ENCODE measurements around the gene ADAR. TPM values are rescaled to one million over a fixed set of nuclear protein-coding genes. Genes with fewer than 3 reads are reported as not detected.

ADAR gene
- total RNA-seq, 1 experiment from 2014 or later: 221 TPM

DNA sequence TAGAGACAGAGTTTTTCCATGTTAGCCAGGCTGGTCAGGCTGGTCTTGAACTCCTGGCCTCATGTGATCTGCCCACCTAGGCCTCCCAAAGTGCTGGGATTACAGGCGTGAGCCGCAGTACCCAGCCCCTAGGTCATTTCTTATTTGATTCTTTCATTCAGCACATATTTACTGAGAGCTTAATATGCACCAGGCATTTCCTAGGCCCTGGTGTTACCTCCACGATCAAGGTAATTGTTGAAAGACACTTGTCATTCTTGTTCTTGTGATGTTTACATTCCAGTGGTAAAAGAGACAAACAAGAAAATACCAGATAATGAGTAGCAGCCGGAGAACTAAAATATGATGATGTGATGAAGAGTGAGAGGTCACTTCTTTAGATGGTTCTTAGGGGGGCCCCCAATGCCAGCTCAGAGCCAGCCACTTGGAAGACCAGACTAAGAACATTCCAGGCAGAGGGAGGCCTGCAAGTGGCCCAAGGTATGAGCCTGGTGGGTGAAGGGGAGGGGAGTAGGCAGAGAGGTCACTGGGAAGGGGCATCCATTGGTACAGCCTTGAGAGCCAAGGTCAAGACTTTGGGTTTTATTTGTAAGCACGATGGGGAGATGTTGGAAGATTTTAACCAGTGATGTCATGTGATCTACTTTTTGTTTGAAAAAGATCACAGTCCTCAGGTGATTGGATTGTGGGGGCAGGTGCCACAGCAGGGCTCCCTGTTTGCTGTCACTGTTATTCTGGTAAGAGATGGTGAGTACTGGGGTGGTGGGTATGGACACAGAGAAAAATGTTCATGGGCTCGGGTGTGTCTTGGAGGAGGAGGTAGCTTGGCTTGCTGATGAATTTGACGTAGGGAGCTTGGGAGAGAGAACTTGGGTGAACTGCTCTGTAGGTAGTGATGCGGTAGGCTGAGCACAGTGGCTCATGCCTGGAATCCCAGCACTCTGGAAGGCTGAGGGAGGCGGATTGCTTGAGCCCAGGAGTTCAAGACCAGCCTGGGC is 68.2 kb downstream of the ADAR start:
- Mint-ChIP-seq H3K4me3 (no peak overlapping the region), H3K27ac (no peak overlapping the region), H3K4me1 (peaks cover 4% of the 10 kb centered on the region), H3K9me3 (peaks cover 4% of the 10 kb centered on the region), H3K36me3 (no peaks in the 10 kb centered on the region), H3K27me3 (ENCODE audit: low read depth) (no peaks in the 10 kb centered on the region; the same call in none of the 2 replicates)
- ChIA-PET CTCF (interaction anchor here (1.2 kb wide), 1 partner anchor 195 kb away, joined by 3 read pairs; no protein-coding TSS in a partner anchor), POLR2A (interaction anchor here (0.7 kb wide), 1 partner anchor 232 kb away, joined by 8 read pairs; no protein-coding TSS in a partner anchor)
- DNase-seq (ENCODE audit: low spot score) (no peak), ATAC-seq (no peak)
- TF ChIP-seq, protein P1, sequence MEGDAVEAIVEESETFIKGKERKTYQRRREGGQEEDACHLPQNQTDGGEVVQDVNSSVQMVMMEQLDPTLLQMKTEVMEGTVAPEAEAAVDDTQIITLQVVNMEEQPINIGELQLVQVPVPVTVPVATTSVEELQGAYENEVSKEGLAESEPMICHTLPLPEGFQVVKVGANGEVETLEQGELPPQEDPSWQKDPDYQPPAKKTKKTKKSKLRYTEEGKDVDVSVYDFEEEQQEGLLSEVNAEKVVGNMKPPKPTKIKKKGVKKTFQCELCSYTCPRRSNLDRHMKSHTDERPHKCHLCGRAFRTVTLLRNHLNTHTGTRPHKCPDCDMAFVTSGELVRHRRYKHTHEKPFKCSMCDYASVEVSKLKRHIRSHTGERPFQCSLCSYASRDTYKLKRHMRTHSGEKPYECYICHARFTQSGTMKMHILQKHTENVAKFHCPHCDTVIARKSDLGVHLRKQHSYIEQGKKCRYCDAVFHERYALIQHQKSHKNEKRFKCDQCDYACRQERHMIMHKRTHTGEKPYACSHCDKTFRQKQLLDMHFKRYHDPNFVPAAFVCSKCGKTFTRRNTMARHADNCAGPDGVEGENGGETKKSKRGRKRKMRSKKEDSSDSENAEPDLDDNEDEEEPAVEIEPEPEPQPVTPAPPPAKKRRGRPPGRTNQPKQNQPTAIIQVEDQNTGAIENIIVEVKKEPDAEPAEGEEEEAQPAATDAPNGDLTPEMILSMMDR (IDR thresholded peaks at IDR 0.05): no peak
- TF ChIP-seq ZNF532 (CRISPR knock-in tag; IDR thresholded peaks at IDR 0.05; ENCODE audit: borderline replicate concordance): no peak
- TF ChIP-seq, protein P2, sequence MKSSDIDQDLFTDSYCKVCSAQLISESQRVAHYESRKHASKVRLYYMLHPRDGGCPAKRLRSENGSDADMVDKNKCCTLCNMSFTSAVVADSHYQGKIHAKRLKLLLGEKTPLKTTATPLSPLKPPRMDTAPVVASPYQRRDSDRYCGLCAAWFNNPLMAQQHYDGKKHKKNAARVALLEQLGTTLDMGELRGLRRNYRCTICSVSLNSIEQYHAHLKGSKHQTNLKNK (CRISPR knock-in tag; IDR thresholded peaks at IDR 0.05): no peak
- TF ChIP-seq, protein P3, sequence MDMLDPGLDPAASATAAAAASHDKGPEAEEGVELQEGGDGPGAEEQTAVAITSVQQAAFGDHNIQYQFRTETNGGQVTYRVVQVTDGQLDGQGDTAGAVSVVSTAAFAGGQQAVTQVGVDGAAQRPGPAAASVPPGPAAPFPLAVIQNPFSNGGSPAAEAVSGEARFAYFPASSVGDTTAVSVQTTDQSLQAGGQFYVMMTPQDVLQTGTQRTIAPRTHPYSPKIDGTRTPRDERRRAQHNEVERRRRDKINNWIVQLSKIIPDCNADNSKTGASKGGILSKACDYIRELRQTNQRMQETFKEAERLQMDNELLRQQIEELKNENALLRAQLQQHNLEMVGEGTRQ (CRISPR knock-in tag; IDR thresholded peaks at IDR 0.05): no peak
- no peak for TF ChIP-seq NFE2L1 (CRISPR knock-in tag; IDR thresholded peaks at IDR 0.05)
- no peak for TF ChIP-seq NR1H2 (CRISPR knock-in tag; IDR thresholded peaks at IDR 0.05)
- TF ChIP-seq SMAD3 (CRISPR knock-in tag; IDR thresholded peaks at IDR 0.05; ENCODE audit: borderline replicate concordance): no peak
- no peak for TF ChIP-seq ZNF423 (CRISPR knock-in tag; IDR thresholded peaks at IDR 0.05)
- no peak for TF ChIP-seq IRF2 (CRISPR knock-in tag; IDR thresholded peaks at IDR 0.05; ENCODE audit: borderline replicate concordance, low read depth)
- no peak for TF ChIP-seq NR3C1 (CRISPR knock-in tag; conservative IDR thresholded peaks at IDR 0.05; ENCODE audit: low read depth)
- no peak for TF ChIP-seq ZNF671 (CRISPR knock-in tag; IDR thresholded peaks at IDR 0.05)
- TF ChIP-seq, protein P4, sequence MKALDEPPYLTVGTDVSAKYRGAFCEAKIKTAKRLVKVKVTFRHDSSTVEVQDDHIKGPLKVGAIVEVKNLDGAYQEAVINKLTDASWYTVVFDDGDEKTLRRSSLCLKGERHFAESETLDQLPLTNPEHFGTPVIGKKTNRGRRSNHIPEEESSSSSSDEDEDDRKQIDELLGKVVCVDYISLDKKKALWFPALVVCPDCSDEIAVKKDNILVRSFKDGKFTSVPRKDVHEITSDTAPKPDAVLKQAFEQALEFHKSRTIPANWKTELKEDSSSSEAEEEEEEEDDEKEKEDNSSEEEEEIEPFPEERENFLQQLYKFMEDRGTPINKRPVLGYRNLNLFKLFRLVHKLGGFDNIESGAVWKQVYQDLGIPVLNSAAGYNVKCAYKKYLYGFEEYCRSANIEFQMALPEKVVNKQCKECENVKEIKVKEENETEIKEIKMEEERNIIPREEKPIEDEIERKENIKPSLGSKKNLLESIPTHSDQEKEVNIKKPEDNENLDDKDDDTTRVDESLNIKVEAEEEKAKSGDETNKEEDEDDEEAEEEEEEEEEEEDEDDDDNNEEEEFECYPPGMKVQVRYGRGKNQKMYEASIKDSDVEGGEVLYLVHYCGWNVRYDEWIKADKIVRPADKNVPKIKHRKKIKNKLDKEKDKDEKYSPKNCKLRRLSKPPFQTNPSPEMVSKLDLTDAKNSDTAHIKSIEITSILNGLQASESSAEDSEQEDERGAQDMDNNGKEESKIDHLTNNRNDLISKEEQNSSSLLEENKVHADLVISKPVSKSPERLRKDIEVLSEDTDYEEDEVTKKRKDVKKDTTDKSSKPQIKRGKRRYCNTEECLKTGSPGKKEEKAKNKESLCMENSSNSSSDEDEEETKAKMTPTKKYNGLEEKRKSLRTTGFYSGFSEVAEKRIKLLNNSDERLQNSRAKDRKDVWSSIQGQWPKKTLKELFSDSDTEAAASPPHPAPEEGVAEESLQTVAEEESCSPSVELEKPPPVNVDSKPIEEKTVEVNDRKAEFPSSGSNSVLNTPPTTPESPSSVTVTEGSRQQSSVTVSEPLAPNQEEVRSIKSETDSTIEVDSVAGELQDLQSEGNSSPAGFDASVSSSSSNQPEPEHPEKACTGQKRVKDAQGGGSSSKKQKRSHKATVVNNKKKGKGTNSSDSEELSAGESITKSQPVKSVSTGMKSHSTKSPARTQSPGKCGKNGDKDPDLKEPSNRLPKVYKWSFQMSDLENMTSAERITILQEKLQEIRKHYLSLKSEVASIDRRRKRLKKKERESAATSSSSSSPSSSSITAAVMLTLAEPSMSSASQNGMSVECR (CRISPR knock-in tag; IDR thresholded peaks at IDR 0.05; ENCODE audit: borderline replicate concordance): no peak
- TF ChIP-seq ZNF512 (CRISPR knock-in tag; IDR thresholded peaks at IDR 0.05; ENCODE audit: borderline replicate concordance): no peak
- no peak for TF ChIP-seq PRDM15 (CRISPR knock-in tag; IDR thresholded peaks at IDR 0.05)
- TF ChIP-seq NFYB (CRISPR knock-in tag; conservative IDR thresholded peaks at IDR 0.05; ENCODE audit: low read depth): no peak
- TF ChIP-seq NR2C2 (CRISPR knock-in tag; IDR thresholded peaks at IDR 0.05): no peak
- TF ChIP-seq ETV6 (CRISPR knock-in tag; IDR thresholded peaks at IDR 0.05): no peak
- no peak for TF ChIP-seq ZNF232 (CRISPR knock-in tag; IDR thresholded peaks at IDR 0.05)

All from WTC11 (cell line).